ENCODE measurements around the gene TRAF3IP1. TPM values are rescaled to one million over a fixed set of nuclear protein-coding genes. Genes with fewer than 3 reads are reported as not detected.

The TRAF3IP1 gene
- total and polyA plus RNA-seq, 2 of the 13 experiments (the other 11 are each of a cell fraction or from before 2014, with no cell fraction given), result 4.1 to 12.9 TPM

GRCh38 chr2:238288650-238289573, 31.4 kb upstream of the TRAF3IP1 start (continued):
- TF ChIP-seq AKNA (CRISPR knock-in tag; IDR thresholded peaks at IDR 0.05; ENCODE audit: borderline replicate concordance) (no peak), CBFB (CRISPR knock-in tag; IDR thresholded peaks at IDR 0.05) (peak; percentile 92), TOPORS (CRISPR knock-in tag; IDR thresholded peaks at IDR 0.05) (no peak; the same call in none of the 2 replicates), MLLT10 (CRISPR knock-in tag; IDR thresholded peaks at IDR 0.05) (no peak), POLR2G (IDR thresholded peaks at IDR 0.05; ENCODE audit: low read depth, low read length) (peak; percentile 77), SNAI1 (CRISPR knock-in tag; IDR thresholded peaks at IDR 0.05; ENCODE audit: borderline replicate concordance) (no peak), GTF2F1 (IDR thresholded peaks at IDR 0.05; ENCODE audit: low read length) (no peak), POLR2AphosphoS2 (IDR thresholded peaks at IDR 0.05; ENCODE audit: low read depth, low read length) (no peak), ZNF772 (CRISPR knock-in tag; IDR thresholded peaks at IDR 0.05) (peak; percentile 77; the same call in 1 of the 2 replicates), HOXA3 (CRISPR knock-in tag; IDR thresholded peaks at IDR 0.05) (peak; percentile 96), DNMT1 (CRISPR knock-in tag; IDR thresholded peaks at IDR 0.05) (no peak), HIVEP1 (CRISPR knock-in tag; IDR thresholded peaks at IDR 0.05) (no peak), MYNN (CRISPR knock-in tag; IDR thresholded peaks at IDR 0.05; ENCODE audit: low read depth) (peak; percentile 39; the same call in 1 of the 2 replicates), ZNF841 (CRISPR knock-in tag; IDR thresholded peaks at IDR 0.05; ENCODE audit: borderline replicate concordance) (no peak), ZNF251 (CRISPR knock-in tag; IDR thresholded peaks at IDR 0.05) (no peak), ISX (CRISPR knock-in tag; conservative IDR thresholded peaks at IDR 0.05) (no peak)
- TF ChIP-seq, protein P1, sequence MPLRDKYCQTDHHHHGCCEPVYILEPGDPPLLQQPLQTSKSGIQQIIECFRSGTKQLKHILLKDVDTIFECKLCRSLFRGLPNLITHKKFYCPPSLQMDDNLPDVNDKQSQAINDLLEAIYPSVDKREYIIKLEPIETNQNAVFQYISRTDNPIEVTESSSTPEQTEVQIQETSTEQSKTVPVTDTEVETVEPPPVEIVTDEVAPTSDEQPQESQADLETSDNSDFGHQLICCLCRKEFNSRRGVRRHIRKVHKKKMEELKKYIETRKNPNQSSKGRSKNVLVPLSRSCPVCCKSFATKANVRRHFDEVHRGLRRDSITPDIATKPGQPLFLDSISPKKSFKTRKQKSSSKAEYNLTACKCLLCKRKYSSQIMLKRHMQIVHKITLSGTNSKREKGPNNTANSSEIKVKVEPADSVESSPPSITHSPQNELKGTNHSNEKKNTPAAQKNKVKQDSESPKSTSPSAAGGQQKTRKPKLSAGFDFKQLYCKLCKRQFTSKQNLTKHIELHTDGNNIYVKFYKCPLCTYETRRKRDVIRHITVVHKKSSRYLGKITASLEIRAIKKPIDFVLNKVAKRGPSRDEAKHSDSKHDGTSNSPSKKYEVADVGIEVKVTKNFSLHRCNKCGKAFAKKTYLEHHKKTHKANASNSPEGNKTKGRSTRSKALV (CRISPR knock-in tag; IDR thresholded peaks at IDR 0.05), result no peak; the same call in 1 of the 2 replicates
- TF ChIP-seq, protein P2, sequence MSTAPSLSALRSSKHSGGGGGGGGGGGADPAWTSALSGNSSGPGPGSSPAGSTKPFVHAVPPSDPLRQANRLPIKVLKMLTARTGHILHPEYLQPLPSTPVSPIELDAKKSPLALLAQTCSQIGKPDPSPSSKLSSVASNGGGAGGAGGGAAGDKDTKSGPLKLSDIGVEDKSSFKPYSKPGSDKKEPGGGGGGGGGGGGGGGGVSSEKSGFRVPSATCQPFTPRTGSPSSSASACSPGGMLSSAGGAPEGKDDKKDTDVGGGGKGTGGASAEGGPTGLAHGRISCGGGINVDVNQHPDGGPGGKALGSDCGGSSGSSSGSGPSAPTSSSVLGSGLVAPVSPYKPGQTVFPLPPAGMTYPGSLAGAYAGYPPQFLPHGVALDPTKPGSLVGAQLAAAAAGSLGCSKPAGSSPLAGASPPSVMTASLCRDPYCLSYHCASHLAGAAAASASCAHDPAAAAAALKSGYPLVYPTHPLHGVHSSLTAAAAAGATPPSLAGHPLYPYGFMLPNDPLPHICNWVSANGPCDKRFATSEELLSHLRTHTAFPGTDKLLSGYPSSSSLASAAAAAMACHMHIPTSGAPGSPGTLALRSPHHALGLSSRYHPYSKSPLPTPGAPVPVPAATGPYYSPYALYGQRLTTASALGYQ (CRISPR knock-in tag; IDR thresholded peaks at IDR 0.05), result no peak
